GM19452 (cell line): Measurements from ENCODE around the gene SLC10A2.
A peak's percentile ranks its signal among the peaks of the same experiment; 100 is the strongest.

ENCODE experiments used
- ATAC-seq: cut with Tn5 transposase; IDR thresholded peaks from one replicate; pipeline ENCODE4 v1.9.1; 2021; ENCODE audit not compliant: unreplicated experiment

SLC10A2 gene

GRCh38 chr13:103055166-103055565, 11.1 kb downstream of the SLC10A2 start:
- ATAC-seq, result no peak

- ATAC-seq, result no peak
Measured at GRCh38 chr13:103046676-103047075, 19.5 kb downstream of the SLC10A2 start.

DNA sequence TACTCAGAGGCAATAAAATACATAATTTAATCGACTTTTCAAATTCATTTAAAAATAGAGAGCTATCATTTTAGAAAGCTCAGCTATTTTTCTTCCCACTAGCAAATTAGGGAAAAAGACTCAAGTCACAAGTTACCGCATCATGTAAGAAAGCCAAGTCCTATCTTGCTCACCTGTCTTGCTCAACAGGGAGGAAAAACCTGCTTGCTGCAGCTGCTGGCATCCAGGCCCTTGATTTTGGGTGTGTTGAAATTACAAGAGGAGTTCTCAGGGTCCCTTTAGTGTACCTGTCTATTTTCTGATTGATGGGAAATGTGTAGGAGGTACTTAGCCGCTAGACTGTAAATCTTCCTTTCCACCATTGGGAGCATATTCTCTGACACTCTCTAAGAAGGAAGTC, 22.2 kb downstream of the SLC10A2 start:
- no peak for ATAC-seq

DNA sequence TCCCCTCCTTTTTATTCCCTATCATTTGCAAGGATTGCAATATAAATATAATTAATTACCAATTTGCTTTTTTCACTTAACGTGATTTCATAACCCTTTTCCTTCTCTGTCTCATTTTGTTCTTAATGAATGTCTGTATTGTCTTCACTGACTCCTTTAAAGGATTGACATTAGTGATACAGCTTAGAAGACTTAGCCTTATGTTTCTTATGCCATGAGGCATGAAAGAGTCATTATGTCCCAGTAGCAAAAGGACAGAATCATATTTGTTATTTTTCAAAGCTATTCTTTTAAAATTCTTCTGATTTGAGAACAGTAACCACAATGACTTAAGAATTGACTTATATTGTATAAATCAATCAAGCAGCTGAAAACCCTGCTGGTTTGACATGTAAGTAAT, 26.2 kb downstream of the SLC10A2 start:
- no peak for ATAC-seq

DNA sequence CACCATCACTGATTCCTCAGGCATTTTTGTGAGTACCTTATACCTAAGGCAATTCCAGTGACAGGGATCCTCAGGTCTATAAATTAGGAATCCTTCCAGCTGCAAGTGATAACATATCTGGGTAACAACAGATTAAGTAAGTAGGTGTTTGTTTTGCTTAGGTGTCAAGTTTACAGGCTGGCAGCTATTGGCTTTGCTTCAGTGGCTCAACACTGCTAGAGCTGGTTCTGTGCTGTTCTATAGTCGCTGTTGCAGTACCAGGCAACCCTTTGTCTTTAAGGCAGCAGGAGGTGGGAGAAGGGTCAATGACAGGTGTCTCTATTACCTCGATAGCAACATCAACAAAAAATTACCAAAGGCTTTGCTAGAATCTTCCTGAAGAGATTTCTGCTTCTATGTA, 27.0 kb downstream of the SLC10A2 start:
- ATAC-seq, result no peak

- ATAC-seq, result no peak
Measured at GRCh38 chr13:103036268-103036667, 29.9 kb downstream of the SLC10A2 start.

- ATAC-seq, result no peak
Measured at GRCh38 chr13:103033999-103034398, 32.2 kb downstream of the SLC10A2 start.

- ATAC-seq, result peak; percentile 88
Measured at GRCh38 chr13:103031332-103031873, 34.8 kb downstream of the SLC10A2 start.

DNA sequence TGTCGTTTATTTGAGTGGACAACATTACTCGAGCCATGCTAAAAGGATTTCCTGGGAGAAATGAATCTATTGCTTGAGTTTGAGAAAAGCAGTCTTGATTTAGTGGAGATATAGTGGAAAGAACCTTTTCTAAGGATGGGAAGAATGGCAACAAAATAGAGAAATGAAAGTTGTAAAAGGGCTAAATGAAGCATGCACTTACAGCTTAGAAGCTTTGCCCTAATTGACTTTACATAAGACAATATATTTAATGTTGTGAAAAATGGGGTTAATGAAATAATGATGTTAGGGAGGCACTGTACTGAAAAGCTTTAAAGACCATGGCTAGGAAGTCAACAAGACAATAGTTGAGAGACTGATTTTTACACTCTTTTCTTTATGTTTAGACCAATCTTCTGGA, 35.4 kb downstream of the SLC10A2 start:
- no peak for ATAC-seq

DNA sequence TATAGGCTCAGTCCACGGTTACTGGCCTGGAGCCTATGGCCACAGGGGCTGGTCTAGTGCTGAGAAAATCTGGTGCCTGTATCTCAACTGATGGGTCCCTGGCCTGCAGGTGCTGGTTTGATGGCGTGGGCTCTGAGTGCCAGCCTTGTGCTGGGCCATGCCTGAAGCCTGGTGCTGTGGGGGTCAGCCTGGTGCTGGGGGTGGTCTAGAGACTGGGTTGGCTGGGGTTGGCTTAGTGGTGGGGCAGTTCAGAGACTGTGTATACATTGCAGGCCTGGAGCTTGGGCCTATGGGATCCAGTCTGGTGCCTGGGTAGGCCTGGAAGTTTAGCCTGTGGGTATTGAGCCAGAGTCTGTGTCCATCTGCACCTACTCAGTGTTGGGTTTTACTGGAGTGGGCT, 36.4 kb downstream of the SLC10A2 start:
- no peak for ATAC-seq

DNA sequence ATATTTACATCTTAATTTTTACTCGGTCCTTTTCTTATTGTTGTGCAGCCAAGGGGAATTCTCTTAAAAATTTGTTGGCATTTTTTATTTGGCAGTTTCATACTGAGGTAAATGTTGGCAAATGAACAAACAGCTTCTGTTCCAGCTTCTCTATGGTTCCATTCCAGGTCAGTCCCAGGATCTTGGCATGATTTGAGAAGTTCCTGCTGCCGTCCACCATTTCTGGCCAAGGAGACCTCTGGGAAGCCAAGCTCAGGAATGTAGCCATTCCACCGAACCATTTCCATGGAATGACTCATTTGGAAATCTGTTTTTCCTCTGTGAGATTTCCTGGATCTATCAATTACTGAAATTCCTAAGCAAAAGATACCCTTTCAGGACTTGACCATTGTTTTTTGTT, 43.9 kb downstream of the SLC10A2 start:
- ATAC-seq, result no peak

DNA sequence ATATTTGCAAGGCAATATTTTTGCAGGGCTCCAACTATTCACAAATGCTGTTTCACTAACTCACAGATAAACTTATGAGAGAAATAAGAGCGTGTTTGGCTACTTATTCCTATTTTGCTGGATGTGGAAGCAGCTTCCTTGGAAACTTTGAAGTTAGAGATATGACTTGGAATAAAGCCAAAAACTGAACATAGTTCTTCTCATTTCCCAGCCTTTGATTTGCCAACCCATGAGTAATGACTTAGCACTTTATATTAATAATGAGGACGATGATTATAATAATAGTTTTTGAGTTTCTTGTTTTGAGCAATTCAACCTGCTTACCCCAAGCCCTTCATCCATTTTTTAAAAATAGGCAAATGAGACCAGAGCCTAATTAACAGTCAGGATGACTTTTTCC, 47.7 kb downstream of the SLC10A2 start:
- ATAC-seq, result no peak

- ATAC-seq, result no peak
Measured at GRCh38 chr13:103012646-103013045, 53.6 kb downstream of the SLC10A2 start.

- no peak for ATAC-seq
Measured at GRCh38 chr13:103009051-103009840, 57.0 kb downstream of the SLC10A2 start.

DNA sequence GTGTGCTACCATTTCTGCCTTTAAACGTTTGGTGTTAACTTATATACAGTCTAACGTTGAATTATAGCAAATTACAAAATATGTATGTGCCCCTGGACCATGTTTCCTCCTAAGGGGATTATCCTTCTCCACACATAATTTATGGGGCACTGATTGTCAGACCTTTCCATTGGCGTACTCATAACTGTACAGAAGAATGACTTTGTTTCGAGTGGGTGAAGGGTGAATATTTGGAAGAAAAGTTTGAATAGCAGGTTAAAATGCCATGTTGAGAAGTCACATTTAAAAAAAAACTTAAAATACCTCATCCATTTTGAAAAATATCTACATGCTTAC, 58.8 kb downstream of the SLC10A2 start:
- ATAC-seq, result peak; percentile 37

GRCh38 chr13:103006641-103007426, 59.4 kb downstream of the SLC10A2 start:
- peak; percentile 94 for ATAC-seq

- ATAC-seq, result no peak
Measured at GRCh38 chr13:103004661-103005345, 61.4 kb downstream of the SLC10A2 start.

GRCh38 chr13:103003631-103004030, 62.6 kb downstream of the SLC10A2 start:
- no peak for ATAC-seq

DNA sequence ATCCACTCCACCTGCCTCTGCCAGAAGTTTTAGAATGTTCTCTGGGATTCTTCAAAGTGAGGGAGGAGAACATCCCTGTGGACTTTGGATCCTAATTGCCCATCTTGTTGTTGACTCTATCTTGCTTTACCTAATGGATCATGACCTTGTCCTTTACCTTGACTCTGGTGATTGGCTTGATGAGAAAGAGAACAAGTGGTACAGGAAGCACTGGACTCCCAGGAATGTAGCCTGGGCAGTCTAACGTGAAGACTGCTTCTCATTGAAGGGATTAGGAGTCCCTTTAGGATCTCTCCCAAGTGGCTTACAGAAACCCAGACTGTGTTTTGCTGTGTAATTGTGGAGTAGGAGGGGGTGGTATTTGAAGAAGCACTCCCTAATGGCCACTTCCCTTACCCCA, 63.9 kb downstream of the SLC10A2 start:
- no peak for ATAC-seq

GRCh38 chr13:103000157-103000556, 66.1 kb downstream of the SLC10A2 start:
- ATAC-seq, result no peak

- ATAC-seq, result no peak
Measured at GRCh38 chr13:102999499-102999898, 66.7 kb downstream of the SLC10A2 start.
